Measurements from ENCODE around the gene DFFB.

Gene DFFB

GRCh38 chr1:3918966-3919611 lies 61.8 kb downstream of the DFFB start:
- H3K36me3 ChIP-seq (ENCODE audit: control insufficient read depth in 2 of 2, insufficient read depth in 1 of 2, low read length in 2 of 2) = no peaks in the 10 kb centered on the region
- no peak overlapping the region for H3K4me3 ChIP-seq (ENCODE audit: low read depth, low read length)
- TF ChIP-seq KLF7 (tag by site-specific recombination; IDR thresholded peaks at IDR 0.05; ENCODE audit: borderline replicate concordance) (no peak), ZIC2 (tag by site-specific recombination; IDR thresholded peaks at IDR 0.05) (peak; percentile 20; the same call in 1 of the 2 replicates), ZNF114 (tag by site-specific recombination; IDR thresholded peaks at IDR 0.05) (no peak)
- no peaks in the 10 kb centered on the region for H3K4me1 ChIP-seq (ENCODE audit: control insufficient read depth, insufficient read depth, low read length)
- ChIA-PET POLR2A (no interaction called here), CTCF (no interaction called here)
- H3K9me3 ChIP-seq (ENCODE audit: control insufficient read depth, insufficient read depth, low read depth, low read length) = no peaks in the 10 kb centered on the region
- no peak overlapping the region for H3K27ac ChIP-seq (ENCODE audit: extremely low read depth, low read depth, low read length)

- no peaks in the 10 kb centered on the region for H3K36me3 ChIP-seq (ENCODE audit: control insufficient read depth in 2 of 2, insufficient read depth in 1 of 2, low read length in 2 of 2)
- no peak overlapping the region for H3K4me3 ChIP-seq (ENCODE audit: low read depth, low read length)
- TF ChIP-seq ZNF488 (tag by site-specific recombination; IDR thresholded peaks at IDR 0.05) = no peak
- TF ChIP-seq ZNF350 (tag by site-specific recombination; IDR thresholded peaks at IDR 0.05) = no peak
- no peak for TF ChIP-seq KLF8 (tag by site-specific recombination; IDR thresholded peaks at IDR 0.05)
- no peak for TF ChIP-seq ZBTB48 (tag by site-specific recombination; IDR thresholded peaks at IDR 0.05)
- TF ChIP-seq RBAK (tag by site-specific recombination; IDR thresholded peaks at IDR 0.05) = no peak
- no peak for TF ChIP-seq SP7 (tag by site-specific recombination; IDR thresholded peaks at IDR 0.05)
- no peak for TF ChIP-seq ZNF660 (tag by site-specific recombination; IDR thresholded peaks at IDR 0.05)
- no peaks in the 10 kb centered on the region for H3K4me1 ChIP-seq (ENCODE audit: control insufficient read depth, insufficient read depth, low read length)
- no peak overlapping the region for H3K27ac ChIP-seq (ENCODE audit: extremely low read depth, low read depth, low read length)
- no peaks in the 10 kb centered on the region for H3K9me3 ChIP-seq (ENCODE audit: control insufficient read depth, insufficient read depth, low read depth, low read length)
- ChIA-PET POLR2A (no interaction called here), CTCF (no interaction called here)
Observed at GRCh38 chr1:3919706-3920105, 62.4 kb downstream of the DFFB start.

- Histone ChIP-seq H3K4me3 (ENCODE audit: low read depth, low read length) (no peak overlapping the region), H3K27ac (ENCODE audit: extremely low read depth, low read depth, low read length) (no peak overlapping the region)
Observed at GRCh38 chr1:3921765-3922164, 64.5 kb downstream of the DFFB start.

GRCh38 chr1:3922201-3922725 lies 65.0 kb downstream of the DFFB start:
- no peaks in the 10 kb centered on the region for H3K36me3 ChIP-seq (ENCODE audit: control insufficient read depth in 2 of 2, insufficient read depth in 1 of 2, low read length in 2 of 2)
- H3K4me3 ChIP-seq (ENCODE audit: low read depth, low read length) = no peak overlapping the region
- no peaks in the 10 kb centered on the region for H3K9me3 ChIP-seq (ENCODE audit: control insufficient read depth, insufficient read depth, low read depth, low read length)
- H3K4me1 ChIP-seq (ENCODE audit: control insufficient read depth, insufficient read depth, low read length) = no peaks in the 10 kb centered on the region
- ChIA-PET POLR2A (no interaction called here), CTCF (no interaction called here)
- no peak overlapping the region for H3K27ac ChIP-seq (ENCODE audit: extremely low read depth, low read depth, low read length)
- TF ChIP-seq ZNF18 (tag by site-specific recombination; IDR thresholded peaks at IDR 0.05) (no peak), KLF10 (tag by site-specific recombination; IDR thresholded peaks at IDR 0.05) (no peak), ZNF266 (tag by site-specific recombination; IDR thresholded peaks at IDR 0.05; ENCODE audit: low read depth) (no peak), ZNF155 (tag by site-specific recombination; IDR thresholded peaks at IDR 0.05) (no peak), ZXDB (tag by site-specific recombination; IDR thresholded peaks at IDR 0.05) (no peak), HIC1 (tag by site-specific recombination; IDR thresholded peaks at IDR 0.05) (no peak), ZNF37A (tag by site-specific recombination; IDR thresholded peaks at IDR 0.05) (no peak)

More at GRCh38 chr1:3921765-3922164, 64.5 kb downstream of the DFFB start:
- Histone ChIP-seq H3K4me1 (ENCODE audit: control insufficient read depth, insufficient read depth, low read length) (no peaks in the 10 kb centered on the region), H3K36me3 (ENCODE audit: control insufficient read depth in 2 of 2, insufficient read depth in 1 of 2, low read length in 2 of 2) (no peaks in the 10 kb centered on the region), H3K9me3 (ENCODE audit: control insufficient read depth, insufficient read depth, low read depth, low read length) (no peaks in the 10 kb centered on the region)
- no peak for TF ChIP-seq KLF9 (tag by site-specific recombination; IDR thresholded peaks at IDR 0.05; ENCODE audit: low read depth)
- no peak for TF ChIP-seq BCL6B (tag by site-specific recombination; IDR thresholded peaks at IDR 0.05)
- ChIA-PET CTCF (interaction anchor here (1.8 kb wide), 1 partner anchor 10 kb away, joined by 6 read pairs; no protein-coding TSS in a partner anchor), POLR2A (no interaction called here)

Measured in HEK293 (cell line).